Subcutaneous adipose tissue (tissue), 4 donors: Measurements from ENCODE around the gene CDH2. TPM values are rescaled to one million over a fixed set of nuclear protein-coding genes. Genes with fewer than 3 reads are reported as not detected.

Experiments used
- total RNA-seq, 4 donors: library from RNA; depleted of rRNA; stranded (reverse); fragments of >200 nt; gene quantifications; one replicate each; pipeline ENCODE4 v1.1.0, GENCODE V29; 2016
- TF ChIP-seq, protein P1 (sequence below): fragments of 450-650 bp; IDR thresholded peaks from one replicate; pipeline ENCODE4 v1.5.1; 2016; ENCODE audit warnings: low read depth, mild to moderate bottlenecking, control low read depth, antibody characterized with exemption, moderate library complexity

The CDH2 gene
- total RNA-seq, 4 donors from 2014 or later, result 0.22 to 0.49 TPM; not detected in 2

DNA sequence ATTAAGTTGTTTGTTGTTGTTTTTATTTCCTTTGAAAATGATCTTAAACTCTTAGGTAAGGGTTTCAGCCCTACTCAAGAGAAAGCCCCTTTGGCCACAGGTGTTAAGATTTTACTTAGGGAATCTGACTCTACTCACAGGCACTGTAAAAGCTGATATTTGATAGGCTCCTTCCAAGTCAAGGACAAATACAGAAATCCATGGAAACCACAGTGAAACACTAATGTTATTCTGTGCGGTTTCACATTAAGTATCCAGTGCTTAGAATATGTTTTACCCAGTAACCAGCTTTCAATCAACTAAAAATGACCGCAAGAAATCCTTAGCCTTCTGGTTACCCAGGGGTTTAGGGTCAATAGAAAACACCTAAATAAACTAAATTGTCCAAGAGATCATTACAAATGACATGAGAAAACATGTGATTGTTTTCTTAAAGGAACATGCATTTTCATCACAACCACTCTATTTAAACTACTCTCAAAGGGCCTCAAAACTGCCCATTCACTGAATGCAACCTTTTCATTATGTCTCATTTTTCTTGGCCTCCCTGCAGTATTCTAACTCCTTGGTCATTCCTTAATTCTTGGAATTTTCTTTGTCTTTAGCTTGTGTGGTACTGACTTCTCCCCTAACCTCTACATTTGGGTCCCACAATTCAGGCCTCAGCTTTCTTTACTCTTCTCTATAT is 56.0 kb downstream of the CDH2 start:
- TF ChIP-seq, protein P1, sequence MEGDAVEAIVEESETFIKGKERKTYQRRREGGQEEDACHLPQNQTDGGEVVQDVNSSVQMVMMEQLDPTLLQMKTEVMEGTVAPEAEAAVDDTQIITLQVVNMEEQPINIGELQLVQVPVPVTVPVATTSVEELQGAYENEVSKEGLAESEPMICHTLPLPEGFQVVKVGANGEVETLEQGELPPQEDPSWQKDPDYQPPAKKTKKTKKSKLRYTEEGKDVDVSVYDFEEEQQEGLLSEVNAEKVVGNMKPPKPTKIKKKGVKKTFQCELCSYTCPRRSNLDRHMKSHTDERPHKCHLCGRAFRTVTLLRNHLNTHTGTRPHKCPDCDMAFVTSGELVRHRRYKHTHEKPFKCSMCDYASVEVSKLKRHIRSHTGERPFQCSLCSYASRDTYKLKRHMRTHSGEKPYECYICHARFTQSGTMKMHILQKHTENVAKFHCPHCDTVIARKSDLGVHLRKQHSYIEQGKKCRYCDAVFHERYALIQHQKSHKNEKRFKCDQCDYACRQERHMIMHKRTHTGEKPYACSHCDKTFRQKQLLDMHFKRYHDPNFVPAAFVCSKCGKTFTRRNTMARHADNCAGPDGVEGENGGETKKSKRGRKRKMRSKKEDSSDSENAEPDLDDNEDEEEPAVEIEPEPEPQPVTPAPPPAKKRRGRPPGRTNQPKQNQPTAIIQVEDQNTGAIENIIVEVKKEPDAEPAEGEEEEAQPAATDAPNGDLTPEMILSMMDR, result no peak

DNA sequence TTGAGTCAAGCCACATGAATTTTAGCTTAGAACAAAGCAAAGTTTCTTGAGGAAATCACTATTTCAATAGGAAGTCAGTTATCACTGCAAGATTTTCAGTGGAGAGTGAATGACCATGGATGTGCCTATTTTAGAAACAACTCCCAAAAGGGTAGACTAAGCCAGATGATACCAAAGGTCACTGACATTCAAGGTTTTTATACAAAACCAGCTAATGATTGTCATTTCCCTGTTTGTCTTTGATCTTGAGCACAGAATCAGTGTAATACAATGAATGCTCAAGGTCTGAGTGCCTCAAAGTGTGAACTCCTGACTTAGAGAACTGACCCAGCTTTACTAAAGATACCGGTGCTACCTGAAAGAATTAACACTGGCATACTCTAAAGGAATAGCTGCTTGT is 60.5 kb downstream of the CDH2 start:
- TF ChIP-seq, protein P1, result no peak

DNA sequence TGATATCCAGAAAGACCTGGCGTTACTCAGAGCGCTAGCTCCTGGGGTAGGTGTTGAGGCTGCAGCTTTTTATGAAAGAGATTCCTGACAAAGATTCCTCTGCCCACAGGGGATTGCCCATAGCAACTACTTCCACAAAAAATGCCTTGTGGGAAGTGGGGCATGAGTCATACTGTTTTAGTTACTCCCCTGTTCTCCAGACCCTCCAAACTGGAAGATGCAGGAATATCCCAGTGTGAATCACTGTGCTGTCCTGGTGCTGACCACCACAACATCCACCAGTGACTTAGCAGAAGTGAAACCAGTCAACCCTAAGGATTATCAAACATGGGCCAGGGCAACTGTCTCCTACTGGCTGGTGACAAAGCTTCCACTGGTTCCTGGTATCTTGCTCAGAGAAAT is 61.8 kb downstream of the CDH2 start:
- TF ChIP-seq, protein P1, result no peak

DNA sequence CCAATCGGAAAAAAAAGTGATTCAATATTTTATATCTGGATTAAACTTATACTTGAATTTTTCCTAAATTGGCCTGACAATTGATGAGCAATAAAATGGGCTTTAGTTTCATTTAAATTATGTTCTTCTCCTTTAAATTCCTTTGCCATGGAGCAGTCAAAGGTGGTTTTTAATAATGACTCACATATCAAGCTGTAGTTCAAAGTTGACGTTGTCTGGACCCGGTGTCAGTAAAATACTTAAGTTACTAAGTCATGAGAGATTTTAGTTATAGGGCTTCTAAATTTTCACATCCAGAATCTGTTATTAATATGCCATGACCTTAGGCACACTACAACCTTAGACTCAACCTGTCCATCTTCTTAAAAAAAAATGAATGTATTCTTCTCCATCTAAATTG is 62.5 kb downstream of the CDH2 start:
- TF ChIP-seq, protein P1, result no peak

DNA sequence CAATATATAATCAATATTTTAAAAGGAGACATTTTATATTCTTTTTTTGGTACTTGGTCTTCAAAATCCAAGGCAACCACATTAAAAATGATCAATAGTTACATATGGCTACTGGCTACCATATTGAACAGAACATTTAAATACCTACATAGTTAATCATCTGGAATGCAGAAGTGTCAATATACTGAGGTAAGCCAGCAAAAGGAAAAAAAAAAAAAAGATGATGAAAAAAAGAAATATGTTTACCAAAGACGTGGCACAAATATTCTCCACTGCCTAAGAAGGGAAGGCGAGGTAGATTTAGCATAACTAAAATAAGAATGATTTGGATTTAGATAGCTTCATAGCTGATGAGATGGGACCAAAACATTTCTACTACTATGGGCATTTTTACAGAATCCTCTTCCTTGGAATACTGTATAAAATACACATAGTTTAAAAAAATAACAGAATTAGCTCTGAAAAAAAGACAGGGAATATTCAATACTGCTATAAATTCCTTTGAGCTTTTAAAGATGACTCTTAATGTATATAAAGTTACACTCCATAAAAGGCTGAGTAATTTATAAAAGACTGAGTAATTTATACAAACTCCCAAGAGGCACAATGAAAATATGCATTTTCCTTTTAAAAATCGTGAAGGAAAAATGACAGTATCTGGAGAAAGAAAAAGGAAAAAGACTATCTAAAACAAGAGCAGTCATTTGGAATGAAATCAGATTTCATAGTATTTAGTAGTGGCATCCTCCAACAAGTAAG is 63.5 kb downstream of the CDH2 start:
- TF ChIP-seq, protein P1, result no peak

DNA sequence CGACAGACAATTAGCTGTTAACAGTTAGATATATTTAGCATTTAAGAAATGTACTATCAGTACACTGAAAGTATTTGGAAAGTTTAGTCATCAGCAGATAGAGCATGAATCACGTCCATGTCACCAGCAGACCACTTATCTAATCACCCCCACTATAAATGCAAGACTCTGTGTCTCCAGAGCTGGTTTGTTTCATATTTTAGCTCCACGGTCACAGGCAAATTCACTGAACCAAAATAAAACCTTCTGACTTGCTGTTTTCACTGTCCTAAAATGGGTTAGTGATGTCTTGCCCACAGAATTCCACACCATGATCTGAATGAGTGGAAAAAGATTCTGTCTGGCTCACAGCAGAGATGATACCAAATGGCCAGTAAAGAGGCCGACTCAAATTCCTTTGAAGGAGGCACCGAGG is 64.9 kb downstream of the CDH2 start:
- TF ChIP-seq, protein P1, result no peak

DNA sequence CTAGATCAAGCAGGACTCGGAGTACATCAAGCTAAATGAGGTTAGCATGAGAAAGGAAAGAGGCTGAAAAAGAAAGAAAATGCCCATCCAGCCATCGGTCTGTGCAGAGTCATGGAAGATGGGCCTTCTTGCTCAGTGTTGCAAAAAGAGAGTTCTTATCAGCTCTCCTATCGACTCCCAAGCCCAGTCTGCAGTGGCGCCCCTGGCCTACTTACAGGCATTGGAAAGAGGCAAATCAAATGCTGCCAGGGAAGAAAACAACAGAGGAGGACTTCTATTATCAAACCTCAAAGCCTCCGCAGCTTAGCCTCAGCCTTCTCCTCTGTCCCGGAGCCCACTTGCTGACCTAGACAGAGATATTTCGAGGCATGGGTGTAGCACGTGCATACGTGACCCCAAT is 66.0 kb downstream of the CDH2 start:
- TF ChIP-seq, protein P1, result no peak
